ENCODE results near the gene SLC7A8.

The SLC7A8 gene

DNA sequence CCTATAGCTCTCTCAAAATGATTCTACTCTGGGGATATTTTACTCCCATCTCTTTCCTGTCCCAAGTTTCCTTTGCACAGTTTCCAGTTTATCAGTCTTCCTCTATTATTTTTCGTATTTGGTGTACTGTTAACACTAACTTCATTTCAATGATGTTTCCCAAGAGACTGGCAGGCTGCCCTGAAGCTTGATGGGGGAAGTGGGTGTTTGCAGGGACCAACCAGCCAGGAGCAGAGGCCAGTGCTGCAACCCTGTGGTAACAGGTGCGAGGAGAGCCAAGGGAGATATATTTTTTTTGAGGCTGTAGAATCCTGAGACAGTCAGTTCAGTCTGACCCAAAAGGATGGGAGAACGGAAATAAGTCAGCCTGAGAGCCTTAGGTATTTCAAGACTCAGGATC lies 52.6 kb downstream of the SLC7A8 start:
- Histone ChIP-seq H3K27ac (ENCODE audit: low read depth, low read length) (no peak overlapping the region), H3K9ac (ENCODE audit: low read depth, low read length) (no peak overlapping the region), H3K4me1 (ENCODE audit: control insufficient read depth, insufficient read depth, low read length) (peaks cover 3% of the 10 kb centered on the region; the same call in 1 of the 2 replicates), H3K27me3 (ENCODE audit: control insufficient read depth, insufficient read depth, low read length) (no peaks in the 10 kb centered on the region; the same call in 1 of the 2 replicates), H3K9me3 (ENCODE audit: control insufficient read depth, insufficient read depth, low read length) (no peaks in the 10 kb centered on the region), H3K36me3 (ENCODE audit: control insufficient read depth, insufficient read depth, low read length) (peaks cover 52% of the 10 kb centered on the region), H3K4me3 (ENCODE audit: low read depth, low read length) (no peak overlapping the region)

DNA sequence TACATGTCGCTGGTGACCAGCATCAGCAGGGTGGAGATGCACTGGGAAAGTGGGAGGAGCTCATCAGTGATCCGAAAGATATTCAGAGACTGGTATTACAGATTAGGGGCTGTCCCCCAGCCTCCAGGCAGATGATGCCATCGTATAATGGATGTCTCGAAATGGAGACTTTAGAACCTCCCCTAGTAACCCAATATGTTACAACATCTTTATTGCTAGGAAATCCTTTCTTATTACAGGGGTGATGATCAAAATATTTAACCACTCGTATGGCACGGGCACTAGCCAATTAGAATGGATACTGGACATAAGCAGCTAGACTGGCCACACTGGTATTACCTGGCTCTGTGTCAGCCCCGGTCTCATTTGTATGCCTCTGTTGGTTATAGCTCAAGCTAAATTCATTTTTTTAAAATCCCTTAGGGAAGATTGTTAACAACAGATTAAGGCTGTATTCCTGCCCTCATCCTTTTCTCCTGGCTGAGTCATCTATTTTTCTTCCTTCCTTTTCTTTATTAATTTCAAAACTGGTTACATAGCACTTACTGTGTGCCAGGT lies 53.6 kb downstream of the SLC7A8 start:
- H3K27me3 ChIP-seq (ENCODE audit: control insufficient read depth, insufficient read depth, low read length), result no peaks in the 10 kb centered on the region; the same call in 1 of the 2 replicates
- H3K36me3 ChIP-seq (ENCODE audit: control insufficient read depth, insufficient read depth, low read length), result peaks cover 49% of the 10 kb centered on the region
- H3K9ac ChIP-seq (ENCODE audit: low read depth, low read length), result no peak overlapping the region
- no peak overlapping the region for H3K27ac ChIP-seq (ENCODE audit: low read depth, low read length)
- H3K9me3 ChIP-seq (ENCODE audit: control insufficient read depth, insufficient read depth, low read length), result no peaks in the 10 kb centered on the region
- H3K4me1 ChIP-seq (ENCODE audit: control insufficient read depth, insufficient read depth, low read length), result peaks cover 9% of the 10 kb centered on the region
- no peak overlapping the region for H3K4me3 ChIP-seq (ENCODE audit: low read depth, low read length)

DNA sequence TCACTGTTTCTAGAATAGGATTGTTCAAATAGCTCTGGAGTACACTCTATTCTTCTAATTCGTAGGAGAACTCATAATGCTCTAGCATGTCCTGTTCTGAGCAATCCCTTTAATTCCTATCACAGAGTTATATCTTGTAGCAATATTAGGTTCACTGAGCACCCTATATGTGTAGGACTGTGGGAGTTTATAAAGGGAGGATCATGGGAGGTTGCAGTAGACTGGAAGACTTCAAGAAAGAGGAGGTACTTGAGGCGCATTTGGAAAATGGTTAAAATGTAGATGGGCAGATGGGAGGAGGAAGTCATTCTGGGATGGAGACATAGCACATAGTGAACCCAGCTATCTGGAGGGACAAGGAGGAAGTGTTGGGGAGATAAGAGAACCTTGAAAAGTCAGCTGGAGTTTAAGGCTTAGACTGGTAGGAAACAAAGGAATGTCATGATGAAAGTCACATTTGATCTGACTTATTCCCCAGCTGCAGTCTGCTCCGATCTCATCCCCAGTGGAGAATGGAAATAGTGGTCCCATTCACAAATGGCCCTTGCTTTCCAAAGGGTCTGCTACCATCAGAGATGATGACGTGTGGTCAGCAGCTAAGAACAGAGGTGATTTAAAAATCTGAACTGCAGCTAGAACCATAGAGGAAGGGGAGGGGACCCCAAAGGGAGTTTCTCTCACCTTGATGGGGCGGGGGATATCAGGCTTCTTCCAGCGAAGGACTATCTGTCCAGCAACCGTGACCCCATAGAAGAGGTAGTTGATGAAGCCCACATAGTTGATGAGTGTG lies 54.3 kb downstream of the SLC7A8 start:
- Histone ChIP-seq H3K27ac (ENCODE audit: low read depth, low read length) (no peak overlapping the region), H3K36me3 (ENCODE audit: control insufficient read depth, insufficient read depth, low read length) (peaks cover 49% of the 10 kb centered on the region), H3K9ac (ENCODE audit: low read depth, low read length) (no peak overlapping the region), H3K27me3 (ENCODE audit: control insufficient read depth, insufficient read depth, low read length) (no peaks in the 10 kb centered on the region; the same call in 1 of the 2 replicates), H3K4me3 (ENCODE audit: low read depth, low read length) (no peak overlapping the region), H3K9me3 (ENCODE audit: control insufficient read depth, insufficient read depth, low read length) (no peaks in the 10 kb centered on the region), H3K4me1 (ENCODE audit: control insufficient read depth, insufficient read depth, low read length) (peaks cover 10% of the 10 kb centered on the region)

DNA sequence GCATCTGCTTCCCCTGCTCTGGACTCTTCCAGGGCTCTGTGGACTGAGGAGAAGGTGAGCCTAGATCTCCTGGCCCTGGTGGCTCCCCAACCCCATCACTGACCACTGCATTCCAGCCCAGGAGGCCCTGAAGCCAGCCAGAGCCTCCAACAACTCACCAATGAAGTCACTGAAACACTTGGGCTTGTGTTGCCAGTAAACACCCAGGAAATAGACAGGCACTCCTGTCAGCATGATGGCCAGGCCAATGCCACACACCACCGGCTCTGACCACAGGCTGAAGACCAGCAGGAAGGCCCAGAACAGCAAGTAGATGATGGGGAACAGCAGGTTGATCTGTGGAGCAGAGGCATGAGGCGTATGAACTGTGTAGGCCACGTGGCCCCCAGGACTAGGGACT lies 55.6 kb downstream of the SLC7A8 start:
- Histone ChIP-seq H3K9ac (ENCODE audit: low read depth, low read length) (no peak overlapping the region), H3K4me1 (ENCODE audit: control insufficient read depth, insufficient read depth, low read length) (peaks cover 10% of the 10 kb centered on the region), H3K36me3 (ENCODE audit: control insufficient read depth, insufficient read depth, low read length) (peaks cover 49% of the 10 kb centered on the region), H3K9me3 (ENCODE audit: control insufficient read depth, insufficient read depth, low read length) (no peaks in the 10 kb centered on the region), H3K27ac (ENCODE audit: low read depth, low read length) (no peak overlapping the region), H3K27me3 (ENCODE audit: control insufficient read depth, insufficient read depth, low read length) (no peaks in the 10 kb centered on the region; the same call in 1 of the 2 replicates), H3K4me3 (ENCODE audit: low read depth, low read length) (no peak overlapping the region)

DNA sequence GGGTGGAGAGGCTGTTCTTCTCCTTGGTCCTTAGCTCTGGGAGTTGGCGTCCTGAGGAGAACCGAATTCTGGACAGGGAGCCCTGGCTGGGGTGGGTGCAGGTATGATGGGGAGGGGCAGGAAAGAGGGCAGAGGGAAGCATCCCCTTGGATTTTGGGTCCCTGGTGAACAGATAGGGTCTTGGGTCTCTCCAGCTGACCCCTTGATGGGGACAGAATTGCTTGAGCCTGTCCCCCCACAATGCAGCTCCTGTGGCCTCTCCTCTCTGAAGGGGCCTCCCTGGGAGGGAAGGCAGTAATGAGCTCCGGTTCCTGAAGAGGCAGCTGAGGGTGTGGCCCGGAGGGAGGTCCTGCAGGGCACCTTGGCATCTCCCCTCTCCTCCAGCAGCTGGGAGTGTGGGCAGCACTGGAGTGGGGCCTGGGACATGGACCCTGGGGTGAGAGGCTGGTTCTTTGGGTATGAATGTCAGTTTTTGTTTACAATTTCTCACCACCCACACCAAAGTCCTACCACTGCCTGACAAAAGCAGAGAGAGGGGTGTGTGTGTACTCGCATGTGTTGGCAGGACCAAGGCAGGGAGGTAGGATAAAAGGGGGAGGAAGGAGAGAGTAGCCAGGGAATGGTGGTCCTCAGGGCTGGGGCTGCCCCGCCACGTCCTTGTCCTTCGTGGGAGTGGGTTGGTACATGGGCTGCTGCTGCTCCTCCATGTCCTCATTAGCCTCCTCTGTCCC lies 56.7 kb downstream of the SLC7A8 start:
- Histone ChIP-seq H3K9ac (ENCODE audit: low read depth, low read length) (no peak overlapping the region), H3K27ac (ENCODE audit: low read depth, low read length) (no peak overlapping the region), H3K36me3 (ENCODE audit: control insufficient read depth, insufficient read depth, low read length) (peaks cover 47% of the 10 kb centered on the region), H3K9me3 (ENCODE audit: control insufficient read depth, insufficient read depth, low read length) (no peaks in the 10 kb centered on the region), H3K27me3 (ENCODE audit: control insufficient read depth, insufficient read depth, low read length) (no peaks in the 10 kb centered on the region; the same call in 1 of the 2 replicates), H3K4me1 (ENCODE audit: control insufficient read depth, insufficient read depth, low read length) (peaks cover 15% of the 10 kb centered on the region), H3K4me3 (ENCODE audit: low read depth, low read length) (no peak overlapping the region)

DNA sequence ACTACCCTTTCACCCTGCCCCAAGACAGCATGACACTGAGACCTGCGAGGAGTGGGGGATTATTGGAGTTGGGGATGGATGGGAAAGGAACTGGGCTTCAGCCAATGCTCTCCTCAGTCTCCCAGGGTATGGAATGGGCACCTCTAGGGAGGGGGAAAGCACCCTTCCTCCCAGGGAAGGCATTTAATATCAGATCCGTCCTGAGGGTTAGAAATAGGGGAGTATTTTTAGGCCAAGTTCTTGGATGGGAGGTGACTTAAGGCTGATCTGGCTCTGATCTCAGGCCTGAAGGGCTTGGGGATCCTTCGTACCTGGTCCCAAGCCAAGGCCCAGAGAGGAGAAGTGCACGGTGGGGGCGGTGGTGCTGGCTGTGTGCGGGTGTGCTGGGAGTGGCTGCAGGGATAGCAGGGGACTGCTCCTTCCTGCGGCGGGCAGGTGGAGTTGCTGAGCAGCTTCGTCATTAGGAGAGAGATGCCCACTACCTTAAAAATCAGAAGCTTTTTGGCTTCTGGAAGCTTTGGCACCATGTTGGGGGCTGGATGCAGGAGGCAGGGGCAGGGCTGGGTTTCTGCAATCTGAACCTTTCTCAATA lies 57.4 kb downstream of the SLC7A8 start:
- Histone ChIP-seq H3K9ac (ENCODE audit: low read depth, low read length) (no peak overlapping the region), H3K27ac (ENCODE audit: low read depth, low read length) (no peak overlapping the region), H3K36me3 (ENCODE audit: control insufficient read depth, insufficient read depth, low read length) (peaks cover 40% of the 10 kb centered on the region), H3K27me3 (ENCODE audit: control insufficient read depth, insufficient read depth, low read length) (no peaks in the 10 kb centered on the region; the same call in 1 of the 2 replicates), H3K9me3 (ENCODE audit: control insufficient read depth, insufficient read depth, low read length) (no peaks in the 10 kb centered on the region), H3K4me3 (ENCODE audit: low read depth, low read length) (no peak overlapping the region), H3K4me1 (ENCODE audit: control insufficient read depth, insufficient read depth, low read length) (peaks cover 22% of the 10 kb centered on the region)

DNA sequence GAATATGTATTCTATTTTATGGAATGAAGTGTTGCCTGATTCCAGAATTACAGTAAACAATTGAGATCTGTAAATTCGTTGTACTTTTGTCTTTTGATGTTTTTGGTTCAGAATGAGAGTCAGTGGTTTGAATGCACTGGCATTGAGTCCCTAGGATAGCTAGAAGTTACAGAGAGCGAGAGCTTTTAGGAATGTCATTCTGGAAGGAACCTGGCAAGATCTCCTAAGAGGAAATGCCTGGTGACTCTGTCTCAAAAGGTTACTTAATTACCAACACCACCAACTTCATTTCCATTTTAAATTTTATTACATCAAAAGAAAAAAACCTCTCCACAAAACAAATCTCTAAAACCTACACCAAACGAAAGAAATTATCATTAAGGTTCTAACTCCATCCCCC lies 58.4 kb downstream of the SLC7A8 start:
- no peaks in the 10 kb centered on the region; the same call in 1 of the 2 replicates for H3K27me3 ChIP-seq (ENCODE audit: control insufficient read depth, insufficient read depth, low read length)
- H3K9me3 ChIP-seq (ENCODE audit: control insufficient read depth, insufficient read depth, low read length), result no peaks in the 10 kb centered on the region
- H3K27ac ChIP-seq (ENCODE audit: low read depth, low read length), result no peak overlapping the region
- peaks cover 32% of the 10 kb centered on the region for H3K36me3 ChIP-seq (ENCODE audit: control insufficient read depth, insufficient read depth, low read length)
- peaks cover 29% of the 10 kb centered on the region for H3K4me1 ChIP-seq (ENCODE audit: control insufficient read depth, insufficient read depth, low read length)
- no peak overlapping the region for H3K9ac ChIP-seq (ENCODE audit: low read depth, low read length)
- no peak overlapping the region for H3K4me3 ChIP-seq (ENCODE audit: low read depth, low read length)

DNA sequence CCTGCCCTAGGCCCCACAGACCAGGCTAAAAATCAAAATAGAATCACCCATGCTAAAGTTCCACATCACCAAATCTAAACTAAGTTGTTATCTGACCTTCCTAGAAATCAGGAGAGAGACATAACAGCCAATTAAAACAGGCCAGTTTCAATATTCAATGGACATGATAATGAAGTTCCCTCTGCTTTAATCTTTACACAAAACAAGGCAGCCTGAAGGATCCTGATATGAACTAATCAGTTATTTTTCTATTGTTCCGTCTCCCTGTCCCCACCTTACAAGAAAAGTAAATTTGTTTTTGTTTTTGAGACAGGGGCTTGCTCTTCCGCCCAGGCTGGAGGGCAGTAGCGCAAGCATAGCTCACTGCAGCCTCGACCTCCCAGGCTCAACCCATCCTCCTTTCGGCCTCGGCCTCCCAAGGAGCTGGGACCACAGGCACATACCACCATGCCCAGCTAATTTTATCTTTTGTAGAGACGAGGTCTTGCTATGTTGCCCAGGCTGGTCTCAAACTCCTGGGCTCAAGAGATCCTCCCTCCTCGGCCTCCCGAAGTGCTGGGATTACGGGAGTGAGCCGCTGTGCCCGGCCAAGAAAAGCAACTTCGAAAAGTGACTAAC lies 59.0 kb downstream of the SLC7A8 start:
- Histone ChIP-seq H3K27ac (ENCODE audit: low read depth, low read length) (no peak overlapping the region), H3K36me3 (ENCODE audit: control insufficient read depth, insufficient read depth, low read length) (peaks cover 26% of the 10 kb centered on the region), H3K27me3 (ENCODE audit: control insufficient read depth, insufficient read depth, low read length) (no peaks in the 10 kb centered on the region; the same call in 1 of the 2 replicates), H3K4me1 (ENCODE audit: control insufficient read depth, insufficient read depth, low read length) (peaks cover 34% of the 10 kb centered on the region), H3K9ac (ENCODE audit: low read depth, low read length) (no peak overlapping the region), H3K4me3 (ENCODE audit: low read depth, low read length) (no peak overlapping the region), H3K9me3 (ENCODE audit: control insufficient read depth, insufficient read depth, low read length) (no peaks in the 10 kb centered on the region)

DNA sequence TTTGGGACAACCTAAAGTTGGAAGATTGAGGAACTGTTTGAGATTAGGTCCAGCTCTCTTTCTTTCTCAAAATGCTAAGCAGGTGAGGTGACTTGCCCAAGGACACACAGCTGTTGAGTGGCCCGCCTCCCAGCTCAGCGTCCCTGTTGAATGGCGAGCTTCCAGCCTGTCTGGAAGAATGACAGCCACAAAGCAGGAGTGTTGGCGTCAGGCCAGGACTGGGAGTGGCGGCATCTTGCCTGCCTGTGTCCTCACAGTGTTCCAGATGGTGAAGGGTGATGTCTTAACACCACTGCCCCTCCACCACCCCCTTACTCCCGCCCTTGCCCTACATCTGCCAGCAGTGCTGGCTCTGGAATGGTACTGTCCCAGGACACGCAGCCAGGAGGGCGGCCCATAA lies 60.0 kb downstream of the SLC7A8 start:
- H3K27me3 ChIP-seq (ENCODE audit: control insufficient read depth, insufficient read depth, low read length), result no peaks in the 10 kb centered on the region; the same call in 1 of the 2 replicates
- no peak overlapping the region for H3K27ac ChIP-seq (ENCODE audit: low read depth, low read length)
- no peak overlapping the region for H3K9ac ChIP-seq (ENCODE audit: low read depth, low read length)
- H3K9me3 ChIP-seq (ENCODE audit: control insufficient read depth, insufficient read depth, low read length), result no peaks in the 10 kb centered on the region
- H3K4me3 ChIP-seq (ENCODE audit: low read depth, low read length), result no peak overlapping the region
- H3K4me1 ChIP-seq (ENCODE audit: control insufficient read depth, insufficient read depth, low read length), result peaks cover 36% of the 10 kb centered on the region
- H3K36me3 ChIP-seq (ENCODE audit: control insufficient read depth, insufficient read depth, low read length), result peaks cover 16% of the 10 kb centered on the region

DNA sequence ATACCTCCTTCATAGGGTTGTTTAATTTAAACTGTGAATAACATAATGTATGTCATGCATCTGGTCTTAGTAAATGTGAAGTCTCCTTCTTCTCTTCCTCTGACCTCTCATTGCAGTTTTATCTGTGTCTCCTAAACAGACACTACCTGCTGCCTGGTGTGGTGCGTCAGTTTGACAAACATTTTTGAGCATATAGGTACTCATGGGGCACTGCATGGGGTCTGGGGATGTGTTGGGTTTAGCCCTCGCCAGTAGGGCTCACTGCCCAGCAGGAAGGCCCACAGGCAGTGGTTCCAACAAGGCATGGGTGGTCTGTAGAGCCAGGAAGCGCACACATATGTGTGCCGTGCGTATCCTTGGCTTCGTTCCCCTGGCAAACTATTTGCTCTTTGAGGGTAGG lies 61.4 kb downstream of the SLC7A8 start:
- Histone ChIP-seq H3K9me3 (ENCODE audit: control insufficient read depth, insufficient read depth, low read length) (no peaks in the 10 kb centered on the region), H3K9ac (ENCODE audit: low read depth, low read length) (no peak overlapping the region), H3K4me3 (ENCODE audit: low read depth, low read length) (no peak overlapping the region), H3K4me1 (ENCODE audit: control insufficient read depth, insufficient read depth, low read length) (peaks cover 36% of the 10 kb centered on the region), H3K36me3 (ENCODE audit: control insufficient read depth, insufficient read depth, low read length) (0 out of 2 replicates have a peak, but pooled peaks cover 4% of the 10 kb centered on the region), H3K27me3 (ENCODE audit: control insufficient read depth, insufficient read depth, low read length) (no peaks in the 10 kb centered on the region; the same call in 1 of the 2 replicates), H3K27ac (ENCODE audit: low read depth, low read length) (no peak overlapping the region)

Data from HUES48 (cell line).